ENCODE data around the gene TRIM52. TPM values are rescaled to one million over a fixed set of nuclear protein-coding genes. Genes with fewer than 3 reads are reported as not detected.
"Not testable (repeated sequence)": the region's sequence is repeated elsewhere in the genome, so short reads cannot be mapped to it uniquely, and the experiment has no call there.

The TRIM52 gene
- total and polyA plus RNA-seq, 9 of the 15 experiments (the other 6 are each of a cell fraction or from before 2014, with no cell fraction given) = 3.3 to 21.9 (median 13.5) TPM

- 0 out of 2 replicates have a peak, but pooled peaks have one; percentile 42 for TF ChIP-seq ZNF384 (IDR thresholded peaks at IDR 0.05; ENCODE audit: low read depth, low read length)
- CTCF ChIA-PET (ENCODE audit: low intra/inter-chr PET ratio); H3K9me3 ChIP-seq (replicated peaks; ENCODE audit: control insufficient read depth, insufficient read depth, low read depth, low read length); H3K9ac ChIP-seq (ENCODE audit: insufficient read depth in 1 of 2, low read depth in 2 of 2, low read length in 2 of 2); H3K4me2 ChIP-seq (ENCODE audit: insufficient read depth, low read length); ATAC-seq; H3K27me3 ChIP-seq (ENCODE audit: control insufficient read depth in 2 of 2, insufficient read depth in 2 of 2, low read length in 2 of 2); H3K9me1 ChIP-seq (ENCODE audit: control insufficient read depth, insufficient read depth, low read length); FAIRE-seq; intact Hi-C loops (cut with micrococcal nuclease); BruUV-seq (replicated peaks); H3K79me2 ChIP-seq (ENCODE audit: control insufficient read depth, insufficient read depth, low read length); H2AFZ ChIP-seq (ENCODE audit: low read depth, low read length); DNase-seq (ENCODE audit: extremely low read depth in 1 of 4, low spot score in 3 of 4); H3K4me3 ChIP-seq; H4K20me1 ChIP-seq (replicated peaks; ENCODE audit: control insufficient read depth, insufficient read depth, low read length); H3K36me3 ChIP-seq (ENCODE audit: control insufficient read depth, insufficient read depth, low read length); in situ Hi-C loops (cut with MboI); POLR2A ChIA-PET; H3K27ac ChIP-seq (ENCODE audit: extremely low read depth, low read depth, low read length): not testable (repeated sequence)
- 85% methylated on average over 5 of the region's 10 CpGs for WGBS (ENCODE audit: insufficient coverage, low coverage, missing lambda C conversion rate)
- H3K4me1 ChIP-seq (replicated peaks in 1 of 2; ENCODE audit: control insufficient read depth in 2 of 2, insufficient read depth in 2 of 2, low read length in 2 of 2) = peaks cover 13 to 14% of the 10 kb centered on the region in 2 experiments; a peak in 4 of 5 replicates
These were observed 46.7 kb downstream of the TRIM52 start for GRCh38 chr5:181214249-181214648.

- no TSS peak for BruUV-seq (replicated peaks)
- Histone ChIP-seq H3K27me3 (ENCODE audit: control insufficient read depth in 2 of 2, insufficient read depth in 2 of 2, low read length in 2 of 2) (no peaks in the 10 kb centered on the region), H3K4me1 (replicated peaks in 1 of 2; ENCODE audit: control insufficient read depth in 2 of 2, insufficient read depth in 2 of 2, low read length in 2 of 2) (peaks cover 12 to 17% of the 10 kb centered on the region in 2 experiments; a peak in 4 of 5 replicates), H2AFZ (ENCODE audit: low read depth, low read length) (0 out of 2 replicates have a peak overlapping the region, but pooled peaks have one; percentile 27), H3K27ac (ENCODE audit: extremely low read depth, low read depth, low read length) (no peak overlapping the region), H3K36me3 (ENCODE audit: control insufficient read depth, insufficient read depth, low read length) (no peaks in the 10 kb centered on the region), H3K79me2 (ENCODE audit: control insufficient read depth, insufficient read depth, low read length) (no peaks in the 10 kb centered on the region), H3K9me1 (ENCODE audit: control insufficient read depth, insufficient read depth, low read length) (no peaks in the 10 kb centered on the region), H3K4me3 (no peak overlapping the region), H3K9ac (ENCODE audit: insufficient read depth in 1 of 2, low read depth in 2 of 2, low read length in 2 of 2) (peak overlapping the region in 1 of 2 experiments; percentile 27; a peak in 1 of 4 replicates), H3K4me2 (ENCODE audit: insufficient read depth, low read length) (no peak overlapping the region), H3K9me3 (replicated peaks; ENCODE audit: control insufficient read depth, insufficient read depth, low read depth, low read length) (no peaks in the 10 kb centered on the region), H4K20me1 (replicated peaks; ENCODE audit: control insufficient read depth, insufficient read depth, low read length) (no peaks in the 10 kb centered on the region)
- 75% methylated on average over 2 of the region's 2 CpGs for WGBS (ENCODE audit: insufficient coverage, low coverage, missing lambda C conversion rate)
- CTCF ChIA-PET (ENCODE audit: low intra/inter-chr PET ratio) = no interaction called here
- intact Hi-C loops (cut with micrococcal nuclease) = no loop called here
- POLR2A ChIA-PET = no interaction called here
- in situ Hi-C loops (cut with MboI) = no loop called here
- FAIRE-seq (no peak), ATAC-seq (no peak), DNase-seq (ENCODE audit: extremely low read depth in 1 of 4, low spot score in 3 of 4) (no peak)
- TF ChIP-seq SMARCE1 (IDR thresholded peaks at IDR 0.05) = no peak
- no peak for TF ChIP-seq TBL1XR1 (IDR thresholded peaks at IDR 0.05; ENCODE audit: low read length in 2 of 2)
- TF ChIP-seq SIX5 (IDR thresholded peaks at IDR 0.05; ENCODE audit: borderline replicate concordance in 1 of 2, insufficient read depth in 1 of 2, low read depth in 1 of 2, low read length in 2 of 2) = no peak
- no peak for TF ChIP-seq NRF1 (conservative IDR thresholded peaks at IDR 0.05 in 1 of 2, IDR thresholded peaks at IDR 0.05 in 1 of 2)
- no peak for TF ChIP-seq MNT (conservative IDR thresholded peaks at IDR 0.05)
- TF ChIP-seq SMAD3 (CRISPR knock-in tag; conservative IDR thresholded peaks at IDR 0.05) = no peak
- TF ChIP-seq PHB (CRISPR knock-in tag; IDR thresholded peaks at IDR 0.05) = no peak
- no peak for TF ChIP-seq VEZF1 (CRISPR knock-in tag; IDR thresholded peaks at IDR 0.05)
- TF ChIP-seq HDAC3 (IDR thresholded peaks at IDR 0.05; ENCODE audit: borderline replicate concordance, partially characterized antibody) = no peak
- TF ChIP-seq MECOM (CRISPR knock-in tag; IDR thresholded peaks at IDR 0.05) = no peak
These were observed 48.0 kb downstream of the TRIM52 start for GRCh38 chr5:181212934-181213333.
